Activated gamma-delta T cell (primary cell): ENCODE results near the gene HOXA3.
A peak's percentile ranks its signal among the peaks of the same experiment; 100 is the strongest.

Source experiments
- DNase-seq: peaks from one replicate; lab custom pipeline; 2025; lab: John Stamatoyannopoulos, UW

HOXA3 gene

GRCh38 chr7:27102581-27103442 is 49.6 kb downstream of the HOXA3 start, which contains the start of gene HOXA2:
Gene HOXA2 (minus strand): TSS chr7:27102683. CDS start chr7:27102500, 183 bp downstream.
- DNase-seq: no peak

DNA sequence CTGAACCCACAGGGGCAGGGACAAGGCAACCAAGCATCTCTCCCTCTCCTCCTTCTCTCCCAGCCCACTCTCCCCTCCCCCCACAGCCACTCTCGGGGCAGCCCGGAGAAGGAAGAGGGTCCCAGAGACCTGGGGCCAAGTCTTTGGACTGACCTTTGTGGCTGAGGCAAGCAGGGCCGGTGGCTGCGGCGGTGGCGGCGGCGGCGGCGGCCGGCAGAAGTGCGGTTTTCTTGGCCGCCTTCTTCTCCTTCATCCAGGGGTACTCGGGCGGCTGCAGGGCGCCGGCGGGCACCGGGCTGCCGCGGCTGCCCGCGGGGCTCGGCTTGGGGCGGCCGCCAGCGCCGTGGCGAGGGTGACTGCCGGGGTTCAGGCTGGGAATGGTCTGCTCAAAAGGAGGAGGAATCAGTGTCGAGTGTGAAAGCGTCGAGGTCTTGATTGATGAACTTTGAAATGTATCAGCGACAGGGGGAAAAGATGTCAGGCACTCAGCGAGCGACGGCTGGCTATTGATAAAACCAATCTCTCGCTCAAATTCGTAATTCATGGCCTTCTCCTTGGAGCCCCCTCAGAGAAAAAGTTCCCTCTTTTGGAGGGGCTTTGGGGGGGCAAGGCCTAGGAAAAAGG is 50.3 kb downstream of the HOXA3 start:
- no peak for DNase-seq

- DNase-seq: no peak
These were observed 51.0 kb downstream of the HOXA3 start for GRCh38 chr7:27101171-27101956.

DNA sequence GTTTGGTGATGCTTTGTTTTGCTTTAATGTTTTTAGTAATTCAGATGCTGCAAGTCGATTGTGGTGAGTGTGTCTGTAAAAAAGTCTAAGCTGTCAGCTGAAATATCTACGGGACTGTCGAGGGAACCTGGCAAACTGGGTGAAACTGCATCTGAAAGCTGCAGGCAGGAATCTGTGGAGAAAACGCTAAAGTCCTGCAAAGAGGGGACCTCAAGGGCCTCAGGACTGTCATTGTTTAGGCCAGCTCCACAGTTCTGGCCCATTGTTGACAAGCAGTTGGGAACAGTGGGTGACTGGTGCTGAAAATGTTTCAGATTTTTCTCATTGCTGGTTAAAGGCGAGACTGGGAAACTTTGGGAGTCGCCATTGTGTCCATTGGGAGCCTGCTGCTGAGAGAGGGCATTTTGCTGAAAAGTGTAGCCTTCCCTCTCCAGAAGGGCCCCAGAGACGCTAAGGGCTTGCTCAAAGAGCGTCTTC is 51.7 kb downstream of the HOXA3 start:
- DNase-seq: no peak

DNA sequence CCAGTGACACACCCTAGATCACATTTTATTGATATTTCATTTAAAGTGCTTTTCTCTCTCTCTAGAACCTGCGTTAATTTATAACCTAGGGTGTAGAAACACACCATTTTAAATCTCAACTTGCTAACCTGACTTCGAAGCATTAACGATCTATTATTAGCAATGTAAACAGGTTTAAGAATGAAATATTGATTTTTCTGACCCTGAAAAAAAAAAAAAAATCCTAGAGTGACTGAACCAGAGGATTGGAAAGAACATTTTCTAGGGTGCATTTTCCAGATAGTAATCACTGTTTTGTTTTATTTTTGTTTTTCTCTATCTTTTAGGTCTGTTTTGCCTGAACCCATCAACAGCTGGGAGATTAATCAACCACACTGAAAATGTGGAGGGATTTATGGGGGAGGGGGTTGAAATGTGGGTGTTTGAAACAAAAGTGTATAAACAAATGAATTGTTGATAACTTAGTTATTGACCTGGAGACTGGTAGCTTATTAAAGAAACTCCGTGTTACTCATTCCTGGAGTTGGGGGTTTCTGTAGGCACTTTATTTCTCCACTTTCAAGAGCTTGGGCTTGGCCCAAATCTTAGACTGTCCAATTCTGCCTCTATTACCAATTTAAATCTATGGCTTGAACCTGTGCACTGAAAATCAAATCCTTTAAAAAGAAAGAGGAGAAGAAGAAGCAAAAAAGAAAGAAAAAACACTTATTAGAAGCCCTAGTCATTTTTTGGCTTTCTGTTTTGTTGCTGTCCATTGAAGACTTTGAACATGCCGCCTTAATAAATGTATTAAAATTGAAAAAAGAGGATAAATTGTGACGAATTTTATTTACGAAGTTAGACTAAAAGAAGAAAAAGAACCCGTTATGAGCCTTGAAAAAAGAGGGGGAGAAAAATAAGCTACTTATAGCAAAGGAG is 52.7 kb downstream of the HOXA3 start:
- no peak for DNase-seq

- DNase-seq: no peak
These were observed 53.6 kb downstream of the HOXA3 start for GRCh38 chr7:27098578-27099451.

GRCh38 chr7:27097686-27098577 is 54.5 kb downstream of the HOXA3 start:
- DNase-seq: no peak

DNA sequence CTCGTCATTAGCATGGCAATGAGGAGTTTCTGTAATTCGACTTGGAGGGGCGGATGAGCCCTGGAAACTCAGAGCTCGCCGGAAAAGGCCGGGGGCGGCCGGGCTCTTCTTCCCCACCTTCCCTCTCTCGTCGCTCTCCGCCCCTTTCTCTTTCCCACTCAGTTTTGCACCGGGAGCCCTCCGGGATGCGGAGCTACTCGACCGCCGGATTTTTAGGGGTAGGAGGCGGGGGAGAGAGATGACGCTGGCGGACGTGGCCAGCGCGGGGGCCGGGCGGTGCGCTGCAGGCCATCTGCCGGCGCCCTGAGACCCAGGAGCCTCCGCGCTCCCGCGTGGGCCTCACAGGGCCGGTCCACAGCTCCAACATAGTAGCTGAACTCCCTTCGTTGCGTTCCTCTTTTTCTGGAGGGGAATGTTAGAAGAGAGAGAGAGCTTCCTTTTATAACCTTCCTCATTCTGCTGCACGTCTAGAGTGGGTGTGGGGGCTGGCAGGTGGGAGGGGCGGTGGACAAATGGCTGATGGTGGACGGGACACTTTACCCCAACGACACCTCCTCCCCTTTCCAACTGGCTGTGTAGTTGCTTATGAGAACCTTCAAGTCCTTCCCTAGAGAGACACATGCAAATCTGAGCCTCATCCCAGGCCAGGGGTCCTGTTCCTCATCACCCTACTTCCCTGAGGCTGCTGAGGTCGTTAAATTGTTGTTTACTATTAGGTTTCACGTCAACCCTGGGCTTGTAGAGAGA is 55.4 kb downstream of the HOXA3 start:
- no peak for DNase-seq

DNA sequence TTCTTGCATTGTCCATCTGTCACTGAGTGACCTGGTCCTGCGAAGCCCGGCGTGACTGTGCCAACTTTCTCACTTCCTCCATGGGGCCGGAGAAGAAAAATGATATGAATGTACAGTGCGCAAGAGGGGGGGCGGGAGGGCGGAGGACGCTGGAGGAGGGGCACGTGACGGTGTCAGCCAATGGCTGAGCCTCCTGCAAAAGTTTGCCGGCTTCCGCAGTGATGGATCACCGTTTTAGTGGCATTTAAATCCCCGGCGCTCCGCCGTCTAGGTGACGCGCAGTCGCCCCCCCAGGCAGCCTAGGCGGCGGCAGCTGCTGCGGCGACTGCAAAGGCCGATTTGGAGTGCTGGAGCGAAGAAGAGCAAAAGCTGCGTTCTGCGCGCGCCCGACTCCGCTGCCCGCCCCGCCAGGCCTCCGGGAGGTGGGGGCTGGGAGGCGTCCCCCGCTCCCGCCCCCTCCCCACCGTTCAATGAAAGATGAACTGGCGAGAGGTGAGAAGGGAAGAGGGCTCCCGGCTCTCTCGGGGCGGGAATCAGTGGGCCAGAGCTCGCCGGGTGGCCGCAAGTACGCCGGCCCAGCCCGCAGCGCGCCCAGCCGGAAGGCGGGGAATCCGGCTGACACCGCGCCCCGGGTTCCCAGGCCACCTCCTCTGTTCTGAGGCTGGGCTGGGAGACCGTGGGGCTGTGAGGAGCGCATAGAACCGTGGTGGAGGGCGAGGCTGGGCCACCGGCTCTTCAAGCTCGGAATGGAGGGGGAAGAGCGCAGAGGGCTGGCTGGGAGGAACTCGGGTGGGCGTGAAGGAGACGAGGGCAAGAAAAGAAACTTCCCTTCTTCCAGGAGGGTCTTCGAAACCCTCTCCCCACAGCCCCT is 56.3 kb downstream of the HOXA3 start, which contains the start of gene HOXA1:
TSS of gene HOXA1 (minus strand) at position 104 of the 871 bp plus-strand sequence. CDS start at position 16, 88 bp downstream.
- DNase-seq: peak; percentile 46

DNA sequence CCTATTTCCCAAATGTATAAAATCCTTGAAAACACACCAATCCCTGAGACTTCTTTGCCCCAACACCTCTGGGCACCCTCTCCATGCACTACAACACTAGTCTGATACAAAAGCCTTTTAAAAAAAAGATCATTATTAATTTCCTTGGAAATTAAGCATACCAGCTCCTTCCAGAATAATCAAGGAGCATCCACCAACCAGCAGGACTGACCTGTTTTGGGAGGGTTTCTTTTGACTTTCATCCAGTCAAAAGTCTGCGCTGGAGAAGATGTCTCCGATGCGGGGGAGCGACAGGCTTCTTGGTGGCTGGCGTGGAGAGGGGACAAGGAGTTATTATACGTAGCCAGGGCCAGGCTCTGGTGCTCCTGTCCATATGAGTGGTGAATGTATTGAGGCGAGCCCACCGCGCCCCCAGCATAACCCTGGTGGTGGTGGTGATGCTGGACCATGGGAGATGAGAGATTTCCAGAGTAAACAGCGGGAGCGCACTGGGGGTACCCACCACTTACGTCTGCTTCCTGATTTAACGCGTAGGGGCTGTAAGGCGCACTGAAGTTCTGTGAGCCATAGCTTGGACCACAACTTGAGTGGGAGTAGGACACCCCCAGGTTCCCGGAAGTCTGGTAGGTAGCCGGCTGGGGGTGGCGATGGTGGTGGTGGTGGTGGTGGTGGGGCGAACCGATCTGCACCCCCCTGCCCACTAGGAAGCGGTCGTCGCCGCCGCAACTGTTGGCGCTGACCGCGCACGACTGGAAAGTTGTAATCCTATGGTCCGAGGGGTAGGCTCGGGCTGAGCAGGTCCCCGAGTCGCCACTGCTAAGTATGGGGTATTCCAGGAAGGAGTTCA is 57.1 kb downstream of the HOXA3 start:
- DNase-seq: no peak

DNA sequence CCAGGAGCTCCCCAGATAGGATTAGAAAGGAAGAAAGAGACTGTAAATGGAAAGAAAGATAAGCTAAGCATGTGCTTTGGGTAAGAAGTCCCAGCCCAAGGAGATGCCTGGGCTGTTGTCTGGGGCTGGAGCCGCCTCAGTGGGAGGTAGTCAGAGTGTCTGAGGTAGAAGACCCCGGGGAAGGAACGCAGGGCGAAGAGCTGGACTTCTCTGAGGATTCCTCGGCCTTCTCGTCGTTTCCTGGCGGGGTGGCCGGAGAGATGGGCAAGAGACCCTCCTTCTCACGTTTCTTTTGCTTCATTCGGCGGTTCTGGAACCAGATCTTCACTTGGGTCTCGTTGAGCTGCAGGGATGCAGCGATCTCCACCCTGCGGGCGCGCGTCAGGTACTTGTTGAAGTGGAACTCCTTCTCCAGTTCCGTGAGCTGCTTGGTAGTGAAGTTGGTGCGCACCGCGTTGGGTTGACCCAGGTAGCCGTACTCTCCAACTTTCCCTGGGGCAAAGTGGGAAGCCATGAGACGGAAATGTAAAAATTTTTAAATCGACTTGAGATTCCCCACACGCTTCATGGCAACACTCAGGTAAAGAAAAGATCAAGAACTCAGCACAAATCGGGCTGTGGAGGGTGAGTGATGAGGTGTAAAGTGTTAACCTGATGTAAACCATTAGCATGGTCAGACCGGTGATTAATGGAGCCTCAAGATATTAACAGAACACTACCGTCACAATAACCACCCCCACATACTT is 57.9 kb downstream of the HOXA3 start:
- DNase-seq: no peak

DNA sequence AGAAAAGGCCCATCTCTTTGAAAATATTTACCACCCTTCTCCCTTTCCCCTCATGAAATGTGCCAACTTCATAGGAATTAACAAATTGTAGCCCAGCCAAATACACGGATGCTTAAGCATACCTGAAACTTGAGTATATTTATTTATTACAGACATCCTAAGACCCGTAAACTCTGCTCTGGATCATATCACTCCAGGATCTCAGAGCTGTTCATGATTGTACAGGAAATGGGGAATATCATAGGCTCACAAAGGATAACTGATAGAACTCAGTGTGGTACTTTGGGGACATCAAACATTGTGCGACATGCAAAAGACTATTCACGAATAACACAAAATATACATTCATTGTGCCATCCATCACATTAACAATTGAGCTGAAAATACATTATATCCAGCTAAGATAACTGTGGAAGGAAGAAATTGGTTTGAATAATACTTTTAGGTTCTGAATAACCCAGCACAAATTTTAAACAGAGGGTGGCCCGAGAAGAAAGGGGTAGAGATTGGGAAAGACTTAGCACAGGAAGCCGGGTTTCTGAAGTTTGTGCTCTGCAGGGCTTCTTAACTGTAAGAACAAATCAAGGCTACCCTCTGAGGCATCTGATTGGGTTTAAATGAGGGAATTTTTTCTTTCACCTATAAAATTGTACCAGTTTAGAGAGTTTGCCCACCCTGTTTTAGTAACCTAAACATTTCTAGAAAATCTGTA is 59.0 kb downstream of the HOXA3 start:
- DNase-seq: no peak

DNA sequence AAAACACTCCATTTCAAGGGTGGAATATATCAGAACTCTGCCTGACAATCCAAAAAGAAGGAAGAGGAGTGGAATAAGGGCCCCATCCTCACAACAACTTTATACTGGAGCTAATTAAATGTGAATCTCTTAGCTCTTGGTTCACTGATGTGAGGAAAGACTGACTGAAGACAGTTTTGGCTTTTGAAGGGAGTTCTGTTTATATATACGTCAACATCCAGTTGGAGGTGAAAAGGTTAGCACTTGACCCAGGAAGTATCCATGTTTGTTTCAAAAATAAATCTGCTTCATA is 59.6 kb downstream of the HOXA3 start:
- no peak for DNase-seq

DNA sequence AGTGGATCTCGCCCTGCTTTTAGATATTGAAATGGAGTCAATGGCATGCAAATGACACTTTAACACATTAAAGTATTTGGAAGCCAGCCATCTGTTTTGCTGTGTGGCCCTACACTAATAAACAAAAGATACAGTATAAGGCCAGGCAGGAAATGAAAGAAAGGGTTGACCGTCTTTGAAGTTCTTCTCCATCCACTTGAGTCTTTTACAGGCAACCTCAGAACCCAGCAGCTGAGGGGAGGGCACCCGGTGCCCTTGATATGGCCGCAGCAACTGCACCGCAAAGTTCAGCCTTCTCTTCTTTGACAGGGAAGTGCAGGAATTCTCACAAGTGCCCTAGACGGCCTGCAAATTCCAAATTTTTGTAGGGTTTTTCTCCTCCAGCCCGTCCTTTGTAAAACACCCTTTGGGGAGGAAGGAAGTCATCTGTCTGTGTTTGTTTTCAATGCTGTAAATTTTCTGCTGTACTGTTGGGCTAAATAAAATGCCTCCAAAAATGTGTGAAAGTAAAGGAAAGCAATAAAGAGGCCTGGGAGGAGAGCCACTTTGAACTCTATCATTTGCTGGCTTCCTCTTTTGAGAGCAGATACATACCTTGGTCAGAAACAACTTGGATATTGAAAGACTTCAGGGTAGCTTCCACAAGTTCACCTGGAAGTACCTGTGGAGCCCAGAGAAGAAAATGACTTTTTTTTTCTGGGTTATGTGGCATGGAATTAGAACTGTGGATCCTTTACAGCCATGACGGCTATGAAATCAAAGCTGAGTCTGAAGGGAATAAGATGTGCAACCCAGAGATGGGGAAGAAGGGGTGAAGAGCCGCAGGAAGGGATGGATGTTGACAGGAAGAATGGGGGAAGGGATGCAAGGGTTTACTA is 60.2 kb downstream of the HOXA3 start:
- DNase-seq: no peak
